ENCODE measurements around the gene MAP2K6.

DNA sequence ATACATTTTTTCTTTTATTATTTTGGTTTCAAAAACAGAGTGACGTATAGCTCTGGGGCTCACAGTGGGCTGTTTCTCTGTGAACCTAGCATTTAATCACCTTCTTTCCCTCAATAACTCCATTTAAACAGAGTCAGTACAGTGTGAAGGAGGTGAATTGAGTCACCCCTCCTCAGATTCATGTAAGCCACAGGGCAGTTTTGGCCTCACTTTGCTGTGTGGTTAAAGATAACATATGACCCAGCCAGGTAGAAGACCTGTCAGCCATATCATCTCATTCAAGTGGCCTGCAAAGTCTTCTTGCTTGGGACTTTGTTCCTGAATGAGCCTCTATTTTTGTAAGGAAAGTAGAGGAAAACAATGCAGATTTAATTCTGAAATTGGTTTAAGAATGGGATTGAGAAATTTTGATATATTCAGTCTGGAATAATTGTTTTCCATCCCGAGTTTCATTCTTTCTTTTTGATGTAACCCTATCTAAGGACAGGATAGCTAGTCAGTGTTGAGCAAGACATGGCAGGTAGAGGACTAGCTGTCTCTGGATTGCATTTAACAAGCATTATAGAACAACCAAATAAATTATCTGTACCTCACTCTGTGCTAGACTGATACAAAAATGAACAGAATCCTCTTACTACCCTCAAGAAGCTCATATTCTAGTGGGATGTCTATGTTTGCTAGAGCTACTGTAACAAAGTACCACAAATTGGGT is 13.1 kb downstream of the MAP2K6 start:
- TF ChIP-seq CTCF (IDR thresholded peaks at IDR 0.05) (no peak), POLR2A (IDR thresholded peaks at IDR 0.05) (no peak)
